HG02678 (cell line): ENCODE measurements around the gene BCL2.
"Not testable (repeated sequence)": the region's sequence is repeated elsewhere in the genome, so short reads cannot be mapped to it uniquely, and the experiment has no call there.

Source experiments
- ATAC-seq: cut with Tn5 transposase; IDR thresholded peaks from one replicate; pipeline ENCODE4 v1.9.1; 2021; ENCODE audit warnings: mild to moderate bottlenecking, moderate library complexity; ENCODE audit not compliant: unreplicated experiment

Gene BCL2

GRCh38 chr18:63319383-63320122 lies at the start of gene BCL2:
BCL2 (minus strand) TSS chr18:63319769.
- ATAC-seq: peak; percentile 8

GRCh38 chr18:63368611-63369010 lies 49.0 kb upstream of the BCL2 start:
- ATAC-seq: no peak

GRCh38 chr18:63367053-63367953 lies 47.7 kb upstream of the BCL2 start, which contains the start of gene KDSR:
KDSR (minus strand) TSS chr18:63367206; CDS start chr18:63367118, 88 bp downstream.
- peak; percentile 89 for ATAC-seq

- ATAC-seq: peak; percentile 29
Measured at GRCh38 chr18:63366213-63367052, 46.9 kb upstream of the BCL2 start.

- ATAC-seq: no peak
Measured at GRCh38 chr18:63365876-63366212, 46.3 kb upstream of the BCL2 start.

GRCh38 chr18:63363951-63364350 lies 44.4 kb upstream of the BCL2 start:
- no peak for ATAC-seq

GRCh38 chr18:63363420-63363819 lies 43.9 kb upstream of the BCL2 start:
- not testable (repeated sequence) for ATAC-seq

- ATAC-seq: no peak
Measured at GRCh38 chr18:63356272-63356896, 36.8 kb upstream of the BCL2 start.

GRCh38 chr18:63350230-63350629 lies 30.7 kb upstream of the BCL2 start:
- no peak for ATAC-seq

- ATAC-seq: no peak
Measured at GRCh38 chr18:63348508-63349136, 29.1 kb upstream of the BCL2 start.

- ATAC-seq: no peak
Measured at GRCh38 chr18:63346480-63347183, 27.1 kb upstream of the BCL2 start.

GRCh38 chr18:63346031-63346430 lies 26.5 kb upstream of the BCL2 start:
- ATAC-seq: no peak

GRCh38 chr18:63344918-63345317 lies 25.3 kb upstream of the BCL2 start:
- ATAC-seq: no peak

GRCh38 chr18:63344263-63344662 lies 24.7 kb upstream of the BCL2 start:
- ATAC-seq: no peak

- ATAC-seq: peak; percentile 82
Measured at GRCh38 chr18:63342206-63342605, 22.6 kb upstream of the BCL2 start.

- no peak for ATAC-seq
Measured at GRCh38 chr18:63339920-63340484, 20.4 kb upstream of the BCL2 start.

GRCh38 chr18:63336366-63337099 lies 17.0 kb upstream of the BCL2 start:
- no peak for ATAC-seq

GRCh38 chr18:63331105-63331504 lies 11.5 kb upstream of the BCL2 start:
- ATAC-seq: no peak
